T-helper 2 cell (primary cell): ENCODE measurements around the gene ABHD6.
A peak's percentile ranks its signal among the peaks of the same experiment; 100 is the strongest.
"Not testable (repeated sequence)": the region's sequence is repeated elsewhere in the genome, so short reads cannot be mapped to it uniquely, and the experiment has no call there.

ENCODE experiments used
- DNase-seq, 5 experiments: peaks; one replicate each; pipeline versions ENCODE4 v3.0.0 to v3.0.0-alpha.2; 2012 to 2022

The ABHD6 gene

GRCh38 chr3:58210761-58211460 lies 26.7 kb upstream of the ABHD6 start, which contains the start of gene DNASE1L3:
TSS of gene DNASE1L3 (minus strand) at chr3:58210972. CDS start at chr3:58210906, 66 bp downstream.
- DNase-seq: no peak

- peak in 1 of 5 experiments; percentile 41 for DNase-seq
Observed at GRCh38 chr3:58214484-58215316, 22.9 kb upstream of the ABHD6 start.

GRCh38 chr3:58215317-58216025 lies 22.1 kb upstream of the ABHD6 start:
- no peak for DNase-seq

GRCh38 chr3:58216496-58217195 lies 20.9 kb upstream of the ABHD6 start:
- no peak for DNase-seq

- peak in 4 of 5 experiments; percentile 20 to 71 (median 29) for DNase-seq
Observed at GRCh38 chr3:58217209-58217811, 20.3 kb upstream of the ABHD6 start.

- peak in 1 of 5 experiments; percentile 25 for DNase-seq
Observed at GRCh38 chr3:58218904-58219303, 18.7 kb upstream of the ABHD6 start.

- DNase-seq: no peak
Observed at GRCh38 chr3:58222161-58222724, 15.3 kb upstream of the ABHD6 start.

- DNase-seq: no peak
Observed at GRCh38 chr3:58223855-58224254, 13.7 kb upstream of the ABHD6 start.

- DNase-seq: not testable (repeated sequence)
Observed at GRCh38 chr3:58227933-58228332, 9.7 kb upstream of the ABHD6 start.

GRCh38 chr3:58230876-58231552 lies 6.6 kb upstream of the ABHD6 start:
- DNase-seq: no peak

GRCh38 chr3:58231666-58232065 lies 5.9 kb upstream of the ABHD6 start:
- DNase-seq: no peak

- DNase-seq: no peak
Observed at GRCh38 chr3:58234516-58234931, 3.1 kb upstream of the ABHD6 start.

GRCh38 chr3:58235970-58236369 lies 1.6 kb upstream of the ABHD6 start:
- DNase-seq: no peak

- DNase-seq: peak in 1 of 5 experiments; percentile 9
Observed at GRCh38 chr3:58236527-58237237, 910 bp upstream of the ABHD6 start.

GRCh38 chr3:58237941-58238681 lies 519 bp downstream of the ABHD6 start:
- DNase-seq: peak; percentile 11 to 49 (median 20)

- DNase-seq: no peak
Observed at GRCh38 chr3:58238830-58239229, 1.2 kb downstream of the ABHD6 start.

GRCh38 chr3:58241306-58242044 lies 3.9 kb downstream of the ABHD6 start:
- DNase-seq: no peak

GRCh38 chr3:58242340-58242739 lies 4.7 kb downstream of the ABHD6 start:
- DNase-seq: no peak

- not testable (repeated sequence) for DNase-seq
Observed at GRCh38 chr3:58242860-58243259, 5.3 kb downstream of the ABHD6 start.
